Aorta (tissue), 5 donors: ENCODE data around the gene PRDM8. TPM values are rescaled to one million over a fixed set of nuclear protein-coding genes. Genes with fewer than 3 reads are reported as not detected.

ENCODE experiments used
- ATAC-seq: fragments of 200-7000 bp; cut with Tn5 transposase; one replicate; pipeline ENCODE4 v1.9.1; 2022; ENCODE audit warnings: moderate library complexity; ENCODE audit not compliant: low FRiP score
- DNase-seq, 2 donors: peaks; one replicate each; pipeline ENCODE4 v3.0.0-alpha.2; 2020
- H3K27ac ChIP-seq, 2 donors: one replicate each; pipeline ENCODE4 v1.5.1; 2013; ENCODE audit warnings: low read length in 2 of 2, mild to moderate bottlenecking in 2 of 2, moderate library complexity in 2 of 2, control low read depth in 1 of 2, inconsistent platforms in 1 of 2, low read depth in 1 of 2
- H3K27me3 ChIP-seq, 2 donors: one replicate each; pipeline ENCODE4 v1.6.1; 2013; ENCODE audit warnings: control low read depth in 1 of 2, low read length in 1 of 2, mild to moderate bottlenecking in 1 of 2, moderate library complexity in 1 of 2; ENCODE audit not compliant: insufficient read depth in 2 of 2, control insufficient read depth in 1 of 2
- H3K36me3 ChIP-seq, 2 donors: one replicate each; pipeline ENCODE4 v1.6.1; 2013; ENCODE audit warnings: control low read depth in 1 of 2, low read length in 1 of 2, mild to moderate bottlenecking in 1 of 2; ENCODE audit not compliant: insufficient read depth in 2 of 2, control insufficient read depth in 1 of 2
- H3K4me1 ChIP-seq, 2 donors: one replicate each; pipeline ENCODE4 v1.6.1; 2013; ENCODE audit warnings: low read length in 2 of 2, control low read depth in 1 of 2, mild to moderate bottlenecking in 1 of 2, moderate library complexity in 1 of 2; ENCODE audit not compliant: insufficient read depth in 2 of 2, control insufficient read depth in 1 of 2
- H3K4me3 ChIP-seq, 2 donors: one replicate each; pipeline ENCODE4 v1.5.1; 2013; ENCODE audit warnings: low read length in 2 of 2, control low read depth in 1 of 2, mild to moderate bottlenecking in 1 of 2
- H3K9me3 ChIP-seq: one replicate; pipeline ENCODE4 v1.6.1; 2013; ENCODE audit warnings: mild to moderate bottlenecking, low read length; ENCODE audit not compliant: control insufficient read depth
- WGBS, 2 donors: extraction: QIAGEN DNeasy Blood & Tissue Kit; methylation state at CpG; one replicate each; pipeline ENCODE4 v1.1.7; 2013; 5-methylcytosine and 5-hydroxymethylcytosine counted together
- intact Hi-C, 2 donors: fragments of 100-400 bp; cut with DNase I; formaldehyde crosslinking; loops; one replicate each; pipeline versions ENCODE4 v1.14.2 to v1.15.0; 2022
- long read RNA-seq, 2 donors: library from polyadenylated mRNA; unstranded; transcript quantifications; one replicate each; pipeline ENCODE4 v2.0.0, GENCODE V29; 2020 to 2021
- polyA plus RNA-seq, 2 donors: library from polyadenylated mRNA; stranded (reverse); fragments of 200-250 nt; gene quantifications; one replicate each; pipeline ENCODE4 v1.2.3, GENCODE V29; 2013
- total RNA-seq, 2 donors: library from RNA; stranded (reverse); fragmentation: NEBNext Ultra II Directional; extraction: Animal tissue kit (Norgen Biotek cat#: 25700); gene quantifications; one replicate each; pipeline ENCODE4 v1.2.1, GENCODE V29; 2021
- donor health status: healthy with polysubstance abuse.
- donor health status: Bipolar disorder and iron deficiency.
- donor health status: DM: no; HTN: no; CAD: no.
- donor health status: DM: no; HTN: no; CAD: no.
- donor health status: DM: yes; HTN: yes; CAD: no.

The PRDM8 gene
- total RNA-seq (1 to 10 TPM; 3.6 to 4.8 TPM), polyA plus RNA-seq (1 to 10 TPM in 1 of 2 donors, under 1 TPM in 1; 0.31 to 1.0 TPM)
- long read RNA-seq, donor 1: 0 reads
- long read RNA-seq, donor 2, partial matches to known transcripts: 0 of 2 reads
- long read RNA-seq, donor 2, other reads (novel, unspliced or antisense): 2 of 2 reads

- Histone ChIP-seq H3K27ac (no peak within 1 kb of the TSS), H3K27me3 (peaks cover 0 to 1% of the 10 kb centered on the region in 2 donors), H3K4me1 (no peaks in the 10 kb centered on the region), H3K9me3 (no peaks in the 10 kb centered on the region), H3K4me3 (peak within 1 kb of the TSS in 1 of 2 donors; percentile 11), H3K36me3 (peaks cover 0 to 2% of the 10 kb centered on the region in 2 donors)
- ATAC-seq (no peak), DNase-seq (peak in 1 of 2 donors; percentile 79)
- intact Hi-C loops: no loop called here
- WGBS, 2 donors: 3 to 8% methylated on average over 40 to 42 of the region's 42 CpGs
These were observed at the start of gene PRDM8 for GRCh38 chr4:80196922-80197573. PRDM8 (plus strand) TSS chr4:80197503; CDS start chr4:80200081, 2,578 bp downstream.

- Histone ChIP-seq H3K36me3 (no peaks in the 10 kb centered on the region), H3K27me3 (no peaks in the 10 kb centered on the region), H3K4me3 (no peak overlapping the region), H3K4me1 (no peaks in the 10 kb centered on the region), H3K27ac (no peak overlapping the region), H3K9me3 (no peaks in the 10 kb centered on the region)
- WGBS, 2 donors: 52 to 68% methylated on average over 1 of the region's 1 CpG
- DNase-seq (no peak), ATAC-seq (no peak)
- intact Hi-C loops: no loop called here
These were observed 46.7 kb upstream of the PRDM8 start for GRCh38 chr4:80150387-80151180.

- Histone ChIP-seq H3K4me1 (no peaks in the 10 kb centered on the region), H3K4me3 (no peak overlapping the region), H3K36me3 (no peaks in the 10 kb centered on the region), H3K27ac (no peak overlapping the region), H3K9me3 (no peaks in the 10 kb centered on the region), H3K27me3 (no peaks in the 10 kb centered on the region)
- 88 to 90% methylated on average over 3 of the region's 3 CpGs for WGBS, 2 donors
- DNase-seq (no peak), ATAC-seq (no peak)
- intact Hi-C loops: no loop called here
These were observed 45.3 kb upstream of the PRDM8 start for GRCh38 chr4:80151981-80152380.

GRCh38 chr4:80153874-80154544, 43.3 kb upstream of the PRDM8 start:
- intact Hi-C loops: no loop called here
- ATAC-seq (no peak), DNase-seq (no peak)
- Histone ChIP-seq H3K27ac (no peak overlapping the region), H3K27me3 (no peaks in the 10 kb centered on the region), H3K36me3 (no peaks in the 10 kb centered on the region), H3K9me3 (peaks cover 4% of the 10 kb centered on the region), H3K4me3 (no peak overlapping the region), H3K4me1 (no peaks in the 10 kb centered on the region)
- 80 to 82% methylated on average over 4 of the region's 4 CpGs for WGBS, 2 donors

- H3K9me3 ChIP-seq: peaks cover 4% of the 10 kb centered on the region
- H3K36me3 ChIP-seq: no peaks in the 10 kb centered on the region
- WGBS, 2 donors: 69 to 71% methylated on average over 3 of the region's 3 CpGs
- H3K4me1 ChIP-seq: no peaks in the 10 kb centered on the region
- DNase-seq (no peak), ATAC-seq (no peak)
- no peaks in the 10 kb centered on the region for H3K27me3 ChIP-seq
- intact Hi-C loops: no loop called here
- H3K4me3 ChIP-seq: no peak overlapping the region
- no peak overlapping the region for H3K27ac ChIP-seq
These were observed 42.8 kb upstream of the PRDM8 start for GRCh38 chr4:80154545-80154933.

GRCh38 chr4:80155316-80155982, 41.9 kb upstream of the PRDM8 start:
- H3K27ac ChIP-seq: no peak overlapping the region
- ATAC-seq: no peak
- intact Hi-C loops: no loop called here
- no peak overlapping the region for H3K4me3 ChIP-seq
- no peaks in the 10 kb centered on the region for H3K27me3 ChIP-seq
- H3K4me1 ChIP-seq: no peaks in the 10 kb centered on the region
- no peaks in the 10 kb centered on the region for H3K36me3 ChIP-seq
- no peak for DNase-seq
- peaks cover 4% of the 10 kb centered on the region for H3K9me3 ChIP-seq
- WGBS, 2 donors: 65 to 72% methylated on average over 2 of the region's 2 CpGs

- H3K9me3 ChIP-seq: peaks cover 4% of the 10 kb centered on the region
- H3K36me3 ChIP-seq: no peaks in the 10 kb centered on the region
- ATAC-seq (no peak), DNase-seq (no peak)
- intact Hi-C loops: no loop called here
- WGBS, 2 donors: 84 to 87% methylated on average over 2 of the region's 2 CpGs
- H3K4me1 ChIP-seq: no peaks in the 10 kb centered on the region
- no peak overlapping the region for H3K4me3 ChIP-seq
- H3K27me3 ChIP-seq: no peaks in the 10 kb centered on the region
- no peak overlapping the region for H3K27ac ChIP-seq
These were observed 40.9 kb upstream of the PRDM8 start for GRCh38 chr4:80156410-80156809.

- intact Hi-C loops: no loop called here
These were observed 35.8 kb upstream of the PRDM8 start for GRCh38 chr4:80161413-80162058.

More at GRCh38 chr4:80161413-80162058, 35.8 kb upstream of the PRDM8 start:
- ATAC-seq: no peak
- Histone ChIP-seq H3K36me3 (no peaks in the 10 kb centered on the region), H3K4me1 (no peaks in the 10 kb centered on the region), H3K9me3 (peaks cover 4% of the 10 kb centered on the region), H3K27ac (no peak overlapping the region), H3K4me3 (no peak overlapping the region), H3K27me3 (no peaks in the 10 kb centered on the region)
- 90 to 91% methylated on average over 12 of the region's 12 CpGs for WGBS, 2 donors
- DNase-seq: no peak
